GM23338 (cell line): ENCODE measurements around the gene SLC25A42. TPM values are rescaled to one million over a fixed set of nuclear protein-coding genes. Genes with fewer than 3 reads are reported as not detected.

ENCODE experiments used
- ATAC-seq: fragments of 200-7000 bp; cut with Tn5 transposase; 3 replicates; pipeline ENCODE4 v1.9.1; 2020
- DNase-seq: peaks from one replicate; pipeline ENCODE4 v3.0.0-alpha.2; 2015; ENCODE audit warnings: low spot score
- H2AFZ ChIP-seq: fragments of 200-600 bp; sonication (generic); 2 replicates; pipeline ENCODE4 v1.8.0; 2016; ENCODE audit warnings: antibody characterized with exemption, mild to moderate bottlenecking, moderate library complexity
- H3F3A ChIP-seq: fragments of 200-600 bp; sonication (generic); replicated peaks from 2 replicates; pipeline ENCODE4 v1.8.0; 2017; ENCODE audit warnings: antibody characterized with exemption, mixed run types, low read depth
- H3K27ac ChIP-seq: fragments of 200-600 bp; sonication (generic); 2 replicates; pipeline ENCODE4 v1.6.1; 2016; ENCODE audit warnings: low read depth
- H3K27me3 ChIP-seq: fragments of 200-600 bp; sonication (generic); 2 replicates; pipeline ENCODE4 v1.8.0; 2016; ENCODE audit warnings: mild to moderate bottlenecking, mixed run types, moderate library complexity; ENCODE audit not compliant: insufficient read depth
- H3K36me3 ChIP-seq: fragments of 200-600 bp; sonication (generic); 2 replicates; pipeline ENCODE4 v1.8.0; 2016; ENCODE audit warnings: mild to moderate bottlenecking; ENCODE audit not compliant: insufficient read depth
- H3K4me1 ChIP-seq: fragments of 200-600 bp; sonication (generic); 2 replicates; pipeline ENCODE4 v1.8.0; 2016; ENCODE audit warnings: mild to moderate bottlenecking, moderate library complexity; ENCODE audit not compliant: insufficient read depth
- H3K4me2 ChIP-seq: fragments of 200-600 bp; sonication (generic); 2 replicates; pipeline ENCODE4 v1.7.1; 2017; ENCODE audit warnings: mixed run types
- H3K4me3 ChIP-seq: fragments of 200-600 bp; sonication (generic); 2 replicates; pipeline ENCODE4 v1.6.1; 2016; ENCODE audit warnings: mixed run types
- H3K79me2 ChIP-seq: fragments of 200-600 bp; sonication (generic); replicated peaks from 2 replicates; pipeline ENCODE4 v1.8.0; 2017; ENCODE audit warnings: mild to moderate bottlenecking; ENCODE audit not compliant: insufficient read depth
- H3K9me2 ChIP-seq: fragments of 200-600 bp; sonication (generic); 2 replicates; pipeline ENCODE4 v1.8.0; 2017; ENCODE audit not compliant: insufficient read depth
- H4K20me1 ChIP-seq: fragments of 200-600 bp; sonication (generic); replicated peaks from 2 replicates; pipeline ENCODE4 v1.8.0; 2017; ENCODE audit warnings: mild to moderate bottlenecking; ENCODE audit not compliant: insufficient read depth
- H3K27ac Mint-ChIP-seq: 2 replicates; pipeline ENCODE4 v1.8.0; 2020; ENCODE audit warnings: inconsistent platforms, mild to moderate bottlenecking, moderate library complexity, mixed read lengths
- H3K27me3 Mint-ChIP-seq: 3 replicates; pipeline ENCODE4 v1.8.0; 2022; ENCODE audit warnings: low read depth, mild to moderate bottlenecking, moderate library complexity, mixed read lengths, inconsistent platforms; ENCODE audit not compliant: insufficient read depth, poor library complexity
- H3K36me3 Mint-ChIP-seq: 3 replicates; pipeline ENCODE4 v1.8.0; 2021; ENCODE audit warnings: low read depth, mild to moderate bottlenecking, inconsistent platforms, moderate library complexity, mixed read lengths
- H3K4me1 Mint-ChIP-seq: 3 replicates; pipeline ENCODE4 v1.8.0; 2020; ENCODE audit warnings: mild to moderate bottlenecking, inconsistent platforms, mixed read lengths
- H3K4me3 Mint-ChIP-seq: 3 replicates; pipeline ENCODE4 v1.8.0; 2021; ENCODE audit warnings: moderate library complexity, mild to moderate bottlenecking, inconsistent platforms, mixed read lengths
- H3K9me3 Mint-ChIP-seq: 3 replicates; pipeline ENCODE4 v1.8.0; 2020; ENCODE audit warnings: moderate library complexity, mild to moderate bottlenecking, inconsistent platforms, mixed read lengths
- CTCF ChIP-seq, 2 experiments: fragments of 200-600 bp in 1 of 2; sonication (generic) in 1 of 2; conservative IDR thresholded peaks; 2 replicates each; pipeline versions ENCODE4 v1.5.1 to v1.6.1; 2016 to 2017; ENCODE audit warnings: antibody characterized with exemption in 2 of 2, low read depth in 2 of 2, mild to moderate bottlenecking in 2 of 2, moderate library complexity in 1 of 2
- ETS1 ChIP-seq: IDR thresholded peaks from 2 replicates; pipeline ENCODE4 v1.6.1; 2016; ENCODE audit warnings: antibody characterized with exemption
- EZH2phosphoT487 ChIP-seq: fragments of 200-600 bp; sonication (generic); IDR thresholded peaks from one replicate; pipeline ENCODE4 v1.8.1; 2018; ENCODE audit warnings: antibody characterized with exemption; ENCODE audit not compliant: unreplicated experiment
- NANOG ChIP-seq: IDR thresholded peaks from 2 replicates; pipeline ENCODE4 v1.6.1; 2016; ENCODE audit warnings: antibody characterized with exemption, borderline replicate concordance
- POLR2AphosphoS5 ChIP-seq: IDR thresholded peaks from 2 replicates; pipeline ENCODE4 v1.6.1; 2016; ENCODE audit warnings: antibody characterized with exemption, low read depth
- REST ChIP-seq: IDR thresholded peaks from one replicate; pipeline ENCODE4 v1.6.1; 2018; ENCODE audit warnings: antibody characterized with exemption; ENCODE audit not compliant: unreplicated experiment
- ZNF331 ChIP-seq: fragments of 250-450 bp; sonication (Bioruptor Pico); IDR thresholded peaks from 2 replicates; pipeline ENCODE4 v1.5.0; 2020; ENCODE audit warnings: low read depth, mild to moderate bottlenecking, moderate library complexity
- ZNF462 ChIP-seq: fragments of 250-450 bp; sonication (Bioruptor Pico); IDR thresholded peaks from 2 replicates; pipeline ENCODE4 v1.5.0; 2020; ENCODE audit warnings: mild to moderate bottlenecking, moderate library complexity
- polyA plus RNA-seq: library from polyadenylated mRNA; unstranded; fragments of >200 nt; fragmentation: Nextera tagmentation; extraction: Ambion mirVana; gene quantifications from 2 replicates; pipeline ENCODE4 v1.2.1, GENCODE V29; 2016
- total RNA-seq: library from RNA; depleted of rRNA; stranded (reverse); fragments of >200 nt; shearing (Covaris generic); gene quantifications from 2 replicates; pipeline ENCODE4 v1.2.3, GENCODE V29; 2014

Gene SLC25A42
- total and polyA plus RNA-seq, 2 experiments from 2014 or later, result 7.3 to 7.6 TPM

GRCh38 chr19:19151418-19151817 lies 87.6 kb downstream of the SLC25A42 start (continued):
- TF ChIP-seq REST (no peak), ZNF462 (CRISPR knock-in tag) (no peak)

- DNase-seq (no peak), ATAC-seq (no peak)
- Mint-ChIP-seq H3K27ac (no peak overlapping the region), H3K36me3 (peaks cover 21% of the 10 kb centered on the region), H3K4me3 (no peak overlapping the region), H3K9me3 (no peaks in the 10 kb centered on the region), H3K27me3 (peaks cover 8% of the 10 kb centered on the region), H3K4me1 (peaks cover 10% of the 10 kb centered on the region)
- H3K27me3 ChIP-seq, result no peaks in the 10 kb centered on the region
- H3K4me1 ChIP-seq, result no peaks in the 10 kb centered on the region
- H3K9me2 ChIP-seq, result no peaks in the 10 kb centered on the region
- no peak overlapping the region for H2AFZ ChIP-seq
- H3K4me3 ChIP-seq, result no peak overlapping the region
- no peaks in the 10 kb centered on the region for H4K20me1 ChIP-seq
- no peaks in the 10 kb centered on the region for H3K79me2 ChIP-seq
- H3K4me2 ChIP-seq, result no peak overlapping the region
- no peaks in the 10 kb centered on the region for H3K36me3 ChIP-seq
- 0 out of 2 replicates have a peak, but pooled peaks cover 4% of the 10 kb centered on the region for H3F3A ChIP-seq
- H3K27ac ChIP-seq, result no peak overlapping the region
- TF ChIP-seq POLR2AphosphoS5 (no peak), CTCF (conservative IDR thresholded peaks at IDR 0.05; ENCODE audit: low read depth in 2 of 2) (no peak), ETS1 (no peak), EZH2phosphoT487 (no peak), ZNF331 (CRISPR knock-in tag) (no peak), NANOG (no peak)
These were observed 89.0 kb downstream of the SLC25A42 start for GRCh38 chr19:19152668-19153384.
